Stimulated activated CD4-positive, alpha-beta T cell treated with anti-CD3 and anti-CD28 coated beads, Interleukin-4, amount 100 ng/mL, for 1 hour (primary cell): ENCODE data around the gene SYT8.
"Not testable (repeated sequence)": the region's sequence is repeated elsewhere in the genome, so short reads cannot be mapped to it uniquely, and the experiment has no call there.

Experiments used
- DNase-seq: peaks from one replicate; pipeline ENCODE4 v3.0.0-alpha.2; 2020

Gene SYT8

DNA sequence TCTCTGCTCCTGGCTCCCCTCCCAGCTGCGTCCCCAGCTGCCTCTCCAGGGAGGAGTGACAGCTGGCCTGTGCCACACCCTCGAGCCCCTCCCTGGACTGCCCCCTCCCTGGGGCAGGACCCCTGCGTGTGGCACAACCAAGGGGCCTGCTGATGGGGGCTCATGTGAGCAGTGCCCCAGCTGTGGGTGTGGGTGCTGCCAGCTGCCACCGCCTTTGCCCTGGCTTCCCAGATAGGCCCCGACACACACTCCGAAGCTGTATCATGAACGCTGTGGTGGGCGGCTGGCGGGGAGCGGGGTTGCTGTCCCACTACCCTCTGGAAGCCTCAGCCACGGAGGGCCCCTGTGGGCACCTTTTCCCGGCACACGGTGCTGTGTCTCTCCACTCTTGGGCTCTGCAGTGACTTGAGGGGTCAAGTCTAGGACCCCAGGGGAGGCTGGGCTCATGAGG, 41.1 kb downstream of the SYT8 start:
- not testable (repeated sequence) for DNase-seq

DNA sequence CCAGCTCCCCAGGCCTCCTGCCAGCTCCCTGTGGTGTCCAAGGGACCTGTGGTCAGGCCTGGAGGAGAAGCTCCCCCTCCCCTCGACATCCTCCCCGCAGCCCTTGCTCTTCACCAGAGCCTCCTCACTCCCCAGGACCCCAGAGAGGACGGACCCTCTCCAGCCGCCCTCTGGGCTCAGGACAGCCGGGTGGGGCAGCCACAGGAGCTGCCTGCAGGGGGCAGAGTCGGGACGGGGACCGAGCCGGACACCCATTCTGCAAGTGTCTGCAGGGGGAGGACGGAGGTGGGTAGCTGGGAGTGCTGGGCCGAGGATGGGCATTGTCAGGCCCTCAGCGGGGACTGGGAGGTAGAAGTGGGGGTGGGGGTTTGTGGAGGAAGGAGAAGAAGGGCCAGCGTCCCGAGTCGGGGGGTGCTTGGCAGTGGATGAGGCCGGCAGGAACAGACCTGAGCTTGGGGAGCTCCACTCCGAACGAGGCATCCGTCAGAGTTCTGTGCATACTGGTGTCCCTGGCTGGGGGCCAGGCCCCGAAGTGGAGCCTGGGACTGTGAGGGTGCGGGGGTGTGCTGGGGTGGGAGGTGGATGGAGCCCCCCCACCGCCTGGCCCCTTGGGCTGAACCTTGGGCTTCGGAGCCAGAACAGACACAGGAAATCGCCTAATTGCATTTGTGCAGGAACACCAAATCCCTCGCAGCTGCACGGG, 41.7 kb downstream of the SYT8 start:
- no peak for DNase-seq

DNA sequence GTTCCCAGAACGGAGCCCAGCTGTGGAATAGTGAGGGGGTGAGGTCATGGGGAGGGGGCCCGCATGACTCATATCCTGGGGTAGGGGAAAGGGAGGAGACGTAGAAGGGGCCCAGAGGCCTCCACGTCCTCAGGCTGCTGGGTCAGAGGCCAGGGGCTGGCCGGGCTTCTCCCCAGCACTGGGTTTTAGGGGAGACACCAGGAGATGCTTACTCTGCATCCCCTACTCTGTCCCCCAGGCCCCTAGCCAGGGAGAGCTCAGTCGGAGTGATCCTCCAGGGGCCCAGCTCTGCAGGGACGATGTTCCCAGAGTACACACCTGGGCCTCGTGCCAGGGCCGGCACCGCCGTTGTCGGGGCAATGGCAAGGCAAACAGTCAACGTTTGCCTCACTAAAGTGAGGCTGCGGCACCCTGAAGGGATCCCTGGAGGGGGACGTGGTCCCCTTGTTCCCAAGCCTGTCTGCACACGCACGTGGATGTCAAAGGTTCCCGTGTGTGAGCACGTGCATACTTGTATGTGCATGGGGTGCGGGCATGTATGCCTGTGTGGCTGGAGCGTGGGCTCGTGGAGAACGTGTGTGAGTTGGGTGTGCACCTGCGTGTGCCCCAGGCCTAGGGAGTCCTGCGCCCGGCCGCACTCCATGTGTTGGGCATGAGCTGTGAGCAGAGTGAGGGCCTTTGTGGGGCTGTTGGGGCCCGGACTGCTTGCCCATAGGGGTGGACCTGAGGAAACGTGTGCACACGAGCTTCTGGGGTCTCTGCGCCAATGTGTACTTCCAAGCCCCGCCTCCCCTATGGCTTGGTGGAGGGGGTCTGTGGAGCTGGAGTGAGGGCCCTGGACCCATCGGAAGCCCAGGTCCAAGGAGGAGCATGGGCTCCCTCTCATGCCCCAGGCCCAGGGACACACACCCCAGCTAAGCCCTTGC, 42.7 kb downstream of the SYT8 start:
- DNase-seq, result no peak

DNA sequence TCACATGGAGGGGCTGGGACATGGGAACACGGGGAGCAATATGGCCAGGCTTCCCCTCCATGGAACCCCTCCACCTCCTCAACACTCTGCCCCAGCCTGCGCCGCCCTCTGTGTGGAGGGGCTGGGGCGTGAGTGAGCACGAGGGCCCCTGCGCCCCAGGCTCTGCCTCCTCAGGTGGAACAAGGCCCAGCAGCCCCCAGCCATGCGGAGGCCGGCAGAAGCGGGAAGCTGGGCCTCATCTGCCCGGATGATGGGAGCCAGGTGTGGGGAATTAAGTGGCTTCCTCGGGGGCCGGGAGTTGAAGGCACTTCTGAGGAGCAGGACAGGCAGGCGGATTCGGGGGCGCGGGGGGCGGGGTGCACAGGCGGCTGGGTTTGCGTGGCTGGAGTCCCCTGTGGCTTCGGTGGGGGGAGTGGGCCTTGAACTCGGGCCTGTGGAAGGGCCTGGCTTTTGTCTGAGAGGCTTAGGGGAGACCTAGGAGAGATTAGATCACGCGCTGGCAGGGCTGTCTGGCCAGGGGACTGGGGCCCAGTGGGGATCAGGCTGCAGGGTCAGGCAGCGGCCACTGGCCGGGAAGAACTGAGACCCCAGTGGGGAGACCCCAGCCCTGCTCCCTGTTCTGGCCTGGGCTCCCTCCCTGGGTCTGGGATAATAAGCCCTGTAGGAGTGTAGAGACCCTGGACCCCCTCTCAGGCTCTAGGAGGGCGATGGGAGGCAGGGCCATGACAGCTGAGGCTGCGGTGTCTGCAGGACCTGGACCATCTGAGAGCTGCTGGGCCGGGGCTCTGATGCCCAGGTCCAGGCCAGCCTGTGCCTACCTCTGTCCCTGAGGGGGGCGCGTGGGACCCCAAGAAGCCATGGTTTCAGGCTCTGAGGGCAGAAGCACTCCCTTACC, 43.6 kb downstream of the SYT8 start:
- DNase-seq, result no peak

DNA sequence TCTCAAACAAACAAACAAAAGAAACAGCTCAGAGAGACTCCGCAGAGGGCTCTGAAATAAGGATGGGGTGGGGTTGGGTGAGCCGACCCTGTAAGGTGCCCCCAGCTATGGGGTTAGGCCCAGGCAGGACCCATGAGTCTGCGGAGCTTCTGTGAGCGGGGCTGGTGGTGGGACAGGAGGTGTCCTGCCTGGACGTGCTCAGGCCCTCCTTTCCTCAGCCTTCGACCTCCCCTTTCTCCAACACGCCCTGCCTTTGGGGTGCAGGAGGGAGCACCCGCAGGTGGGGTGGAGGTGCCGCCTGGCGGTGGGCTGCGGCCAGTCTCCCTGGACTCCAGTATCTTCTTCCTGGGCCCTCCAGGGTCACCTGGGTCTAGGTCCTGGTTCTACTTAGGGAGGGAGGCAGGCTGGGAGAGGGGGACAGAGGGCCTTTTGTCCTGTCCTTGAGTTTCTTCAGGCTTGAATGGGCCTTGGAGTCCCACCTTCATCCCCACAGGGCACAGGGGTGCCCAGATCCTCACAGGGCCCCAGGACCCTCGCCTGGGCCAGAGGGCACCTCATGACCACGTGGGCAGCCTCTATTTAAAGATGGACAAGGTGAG, 44.7 kb downstream of the SYT8 start:
- DNase-seq, result no peak

DNA sequence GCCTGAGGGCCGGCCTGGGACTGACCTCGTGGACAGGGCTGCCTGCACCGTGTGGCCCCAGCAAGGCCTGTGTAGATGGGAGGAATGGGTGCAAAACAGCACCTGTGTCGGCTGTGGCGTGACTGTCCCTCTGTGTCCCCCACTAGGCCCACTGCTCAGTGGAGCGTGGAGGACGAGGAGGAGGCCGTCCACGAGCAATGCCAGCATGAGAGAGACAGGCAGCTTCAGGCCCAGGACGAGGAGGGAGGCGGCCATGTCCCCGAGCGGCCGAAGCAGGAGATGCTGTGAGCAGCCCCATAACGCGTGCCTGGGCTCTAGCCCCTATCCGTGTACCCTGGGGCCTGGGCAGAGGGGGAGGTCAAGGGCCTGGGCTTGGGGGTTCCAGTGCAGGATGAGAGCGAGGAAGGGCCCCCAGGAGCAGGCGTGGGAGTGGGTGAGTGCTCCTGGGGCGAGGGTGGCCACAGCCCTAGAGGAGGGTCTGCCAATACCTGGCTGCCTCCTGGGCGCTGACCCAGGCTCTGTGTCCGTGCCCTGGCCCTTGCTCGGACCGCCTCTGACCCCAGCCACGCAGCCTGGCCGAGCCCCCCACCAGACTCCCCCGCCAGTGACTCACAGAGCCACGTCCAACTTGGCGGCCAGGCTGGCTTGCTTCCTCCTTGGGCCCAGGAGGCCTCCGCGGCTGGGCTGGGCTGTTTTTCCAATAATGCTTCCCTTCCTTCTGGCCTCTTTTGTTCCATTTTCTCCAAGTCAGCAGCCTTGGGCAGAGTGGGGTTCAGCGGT, 45.3 kb downstream of the SYT8 start:
- DNase-seq, result no peak

DNA sequence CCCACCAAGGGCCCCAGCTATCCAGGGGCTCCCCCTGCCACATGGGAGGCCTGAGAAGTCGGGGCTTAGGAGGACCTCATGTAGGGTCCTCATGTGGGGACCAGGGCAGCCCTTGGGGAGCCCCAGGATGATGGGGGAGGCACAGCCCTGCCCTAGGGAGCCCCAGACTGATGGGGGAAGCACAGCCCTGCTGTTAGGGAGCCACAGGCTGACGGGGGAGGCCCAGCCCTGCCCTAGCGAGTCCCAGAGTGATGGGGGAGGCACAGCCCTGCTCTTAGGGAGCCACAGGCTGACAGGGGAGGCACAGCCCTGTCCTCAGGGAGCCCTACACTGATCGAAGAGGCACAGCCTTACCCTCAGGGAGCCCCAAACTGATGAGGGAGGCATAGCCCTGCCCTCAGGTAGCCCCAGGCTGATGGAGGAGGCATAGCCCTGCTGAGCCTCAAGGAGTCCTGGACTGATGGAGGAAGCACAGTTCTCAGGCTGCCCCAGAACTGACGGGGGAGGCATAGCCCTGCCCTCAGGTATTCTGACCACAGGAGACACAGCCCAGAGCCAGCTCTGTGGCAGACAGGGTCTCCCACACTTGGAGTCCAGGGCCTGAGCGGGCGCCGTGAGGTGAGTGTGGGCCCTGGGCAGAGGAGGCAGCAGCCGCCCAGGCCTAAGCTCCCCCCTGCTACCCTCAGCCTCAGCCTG, 46.1 kb downstream of the SYT8 start:
- DNase-seq, result no peak

DNA sequence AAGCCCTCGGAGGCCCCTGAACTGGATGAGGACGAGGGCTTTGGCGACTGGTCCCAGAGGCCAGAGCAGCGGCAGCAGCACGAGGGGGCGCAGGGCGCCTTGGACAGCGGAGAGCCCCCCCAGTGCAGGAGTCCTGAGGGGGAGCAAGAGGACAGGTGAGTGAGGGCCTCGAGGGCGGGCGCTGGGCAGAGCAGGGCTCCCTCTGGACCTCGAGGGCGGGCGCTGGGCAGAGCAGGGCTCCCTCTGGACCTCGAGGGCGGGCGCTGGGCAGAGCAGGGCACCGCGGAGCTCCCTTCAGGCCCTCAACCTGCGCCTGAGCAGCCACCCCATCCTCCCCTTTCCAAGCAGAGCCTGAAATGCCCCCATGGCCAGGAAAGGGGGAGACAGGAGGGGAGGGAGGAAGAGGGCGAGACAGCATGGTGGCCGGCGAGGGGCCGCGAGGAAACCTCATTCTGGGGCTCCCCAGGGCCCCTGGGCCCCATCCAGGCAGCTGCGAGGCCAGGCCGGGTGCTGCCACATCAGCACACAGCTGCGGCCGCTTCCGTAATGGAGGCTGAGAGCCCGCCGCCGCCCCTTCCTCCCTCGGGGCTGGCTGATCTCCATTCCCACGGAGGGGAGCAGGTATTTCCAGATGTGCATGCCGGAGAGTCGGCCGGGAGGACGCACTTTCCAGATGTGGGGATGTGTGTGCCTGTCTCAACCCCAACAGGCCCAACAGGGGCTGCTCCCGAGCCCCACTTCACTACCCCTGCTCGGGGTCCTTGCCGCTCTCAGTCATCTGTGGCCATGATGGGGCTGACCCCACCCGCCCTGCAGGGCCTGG, 46.9 kb downstream of the SYT8 start:
- DNase-seq, result no peak

DNA sequence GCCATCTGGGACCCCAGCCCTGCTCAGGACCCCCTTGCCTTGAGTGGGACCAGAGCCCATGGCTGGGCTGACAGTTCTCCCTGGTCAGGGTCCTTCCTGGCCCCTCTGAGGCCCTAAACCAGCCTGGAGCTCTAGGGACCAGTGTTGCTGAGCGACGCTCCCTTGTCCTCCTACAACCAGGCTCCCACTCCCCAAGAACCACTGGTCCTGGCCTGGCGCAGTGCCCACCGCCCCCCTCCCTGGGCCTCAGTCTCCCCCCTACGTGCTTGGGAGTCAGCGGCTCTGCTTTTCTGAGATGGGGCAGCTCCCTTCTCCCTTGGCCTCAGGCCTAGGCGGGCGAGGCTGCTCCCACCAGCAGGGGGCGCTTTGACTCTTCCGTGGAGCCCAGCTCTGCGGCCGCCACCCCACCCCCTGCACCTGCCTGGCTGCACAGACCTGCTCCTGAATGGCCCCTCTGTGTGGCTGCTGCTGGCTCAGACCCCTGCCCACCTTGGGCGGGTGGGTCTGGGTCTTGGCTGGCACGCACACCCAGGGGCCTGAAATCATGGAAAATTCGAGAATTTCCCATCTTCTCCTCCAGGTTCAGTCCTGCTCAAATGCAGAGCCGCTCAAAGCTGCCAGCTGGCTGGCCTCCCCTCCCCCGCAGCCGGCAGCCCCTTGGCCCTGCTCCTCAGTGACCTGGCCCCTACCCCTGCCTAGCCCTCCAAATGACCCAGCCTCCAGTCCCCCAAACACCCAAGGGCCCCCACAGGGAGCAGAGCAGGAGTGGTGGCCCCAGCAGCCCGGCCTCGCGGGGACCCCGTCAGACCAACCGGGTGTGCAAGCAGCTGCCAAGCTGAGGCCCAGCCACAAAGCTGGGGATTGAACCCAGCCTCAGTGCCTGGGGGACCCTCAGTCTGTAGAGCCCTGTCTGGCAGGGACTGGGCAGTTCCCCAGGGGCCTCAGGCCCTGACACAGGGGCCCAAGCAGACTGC, 47.8 kb downstream of the SYT8 start:
- peak; percentile 87 for DNase-seq

DNA sequence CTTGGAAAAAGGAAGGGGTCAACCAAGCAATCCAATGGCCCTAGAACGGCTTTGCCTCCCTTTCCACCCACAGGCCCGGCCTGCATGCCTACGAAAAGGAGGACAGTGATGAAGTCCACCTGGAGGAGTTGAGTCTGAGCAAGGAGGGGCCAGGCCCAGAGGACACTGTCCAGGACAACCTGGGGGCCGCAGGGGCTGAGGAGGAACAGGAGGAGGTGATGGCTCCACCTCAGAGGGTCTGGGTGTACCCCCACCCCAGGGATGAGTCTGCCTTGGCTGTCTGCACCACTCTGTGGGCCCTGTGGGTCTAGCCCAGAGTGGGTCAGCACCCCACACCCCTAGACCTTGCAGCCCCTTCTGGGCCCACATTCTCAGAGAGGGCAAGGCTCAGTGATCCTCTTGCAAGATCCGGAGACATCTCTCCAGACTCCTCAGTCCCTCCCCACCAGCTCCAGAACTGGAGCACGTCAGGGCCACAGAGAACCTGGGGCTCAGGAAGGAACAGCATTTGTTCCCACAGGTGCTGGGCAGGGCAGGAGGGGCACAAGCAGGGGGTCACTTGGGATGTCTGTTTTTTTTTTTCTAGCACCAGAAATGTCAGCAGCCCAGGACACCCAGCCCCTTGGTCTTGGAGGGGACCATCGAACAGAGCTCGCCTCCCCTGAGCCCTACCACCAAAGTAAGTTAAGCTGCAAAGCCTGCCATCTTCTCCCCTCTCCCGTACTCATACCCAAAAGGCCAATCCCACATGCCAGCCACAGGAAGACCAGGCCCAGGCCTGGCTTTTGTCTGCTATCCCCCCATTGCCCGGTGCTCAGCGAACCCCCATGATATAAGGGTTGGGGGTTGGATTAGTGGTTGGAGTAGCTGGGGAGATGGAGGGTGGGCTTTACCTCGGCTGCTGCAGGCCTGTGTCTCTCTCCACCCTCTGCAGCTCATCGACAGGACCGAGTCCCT, 48.8 kb downstream of the SYT8 start:
- DNase-seq, result no peak

DNA sequence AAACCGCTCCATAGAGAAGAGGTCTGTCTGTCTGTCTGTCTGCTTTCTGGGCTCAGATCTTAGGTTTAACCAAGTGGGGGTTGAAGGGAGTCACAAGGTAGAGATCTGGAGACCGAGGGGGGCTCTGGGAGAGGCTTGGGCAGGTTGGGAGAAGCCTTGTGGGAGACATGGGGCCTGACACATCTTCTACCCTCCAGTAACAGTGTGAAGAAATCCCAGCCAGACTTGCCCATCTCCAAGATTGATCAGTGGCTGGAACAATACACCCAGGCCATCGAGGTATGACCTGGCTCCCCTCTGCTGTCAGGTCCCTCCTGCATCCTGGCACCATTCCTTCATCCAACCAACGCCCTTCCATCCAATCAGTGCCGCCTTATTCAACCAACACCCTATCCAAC, 49.5 kb downstream of the SYT8 start:
- no peak for DNase-seq

DNA sequence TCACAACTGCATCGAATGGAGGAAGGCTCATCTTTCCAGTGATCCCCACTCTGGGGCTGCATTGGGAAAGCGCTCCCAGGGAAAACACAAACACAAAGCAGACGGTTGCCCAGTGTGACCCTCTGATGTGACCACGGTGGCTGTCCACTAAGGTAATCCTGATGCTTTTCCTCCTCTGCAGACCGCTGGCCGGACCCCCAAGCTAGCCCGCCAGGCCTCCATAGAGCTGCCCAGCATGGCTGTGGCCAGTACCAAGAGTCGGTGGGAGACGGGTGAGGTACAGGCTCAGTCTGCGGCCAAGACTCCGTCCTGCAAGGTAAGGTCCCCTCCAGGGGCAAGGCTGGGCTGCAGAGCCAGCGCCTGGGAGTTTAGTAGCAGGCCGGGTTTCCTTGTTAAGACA, 51.8 kb downstream of the SYT8 start:
- not testable (repeated sequence) for DNase-seq
